ENCODE results near the gene GLB1L2.
"Not testable (repeated sequence)": the region's sequence is repeated elsewhere in the genome, so short reads cannot be mapped to it uniquely, and the experiment has no call there.

The GLB1L2 gene

GRCh38 chr11:134321373-134321772, 10.4 kb upstream of the GLB1L2 start:
- DNase-seq (ENCODE audit: low spot score) = not testable (repeated sequence)

DNA sequence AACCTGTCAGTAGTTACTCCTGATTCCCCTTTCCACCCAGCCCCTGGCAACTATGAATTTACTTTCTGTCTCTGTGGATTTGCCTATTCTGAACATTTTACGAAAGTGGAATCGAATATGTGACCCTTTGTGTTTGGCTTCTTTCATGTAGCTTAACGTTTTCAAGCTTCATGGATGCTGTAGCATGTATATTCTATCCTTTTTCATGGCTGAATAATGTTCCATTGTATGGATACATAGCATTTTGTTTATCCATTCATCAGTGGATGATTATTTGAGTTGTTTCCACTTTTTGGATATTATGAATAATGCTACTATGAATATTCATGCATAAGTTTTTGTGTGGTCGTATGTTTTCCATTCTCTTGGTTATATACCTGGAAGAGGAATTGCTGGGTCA, 9.2 kb upstream of the GLB1L2 start:
- no peak for DNase-seq (ENCODE audit: low spot score)

- no peak for DNase-seq (ENCODE audit: low spot score)
These were observed 3.4 kb upstream of the GLB1L2 start for GRCh38 chr11:134328433-134328832.

DNA sequence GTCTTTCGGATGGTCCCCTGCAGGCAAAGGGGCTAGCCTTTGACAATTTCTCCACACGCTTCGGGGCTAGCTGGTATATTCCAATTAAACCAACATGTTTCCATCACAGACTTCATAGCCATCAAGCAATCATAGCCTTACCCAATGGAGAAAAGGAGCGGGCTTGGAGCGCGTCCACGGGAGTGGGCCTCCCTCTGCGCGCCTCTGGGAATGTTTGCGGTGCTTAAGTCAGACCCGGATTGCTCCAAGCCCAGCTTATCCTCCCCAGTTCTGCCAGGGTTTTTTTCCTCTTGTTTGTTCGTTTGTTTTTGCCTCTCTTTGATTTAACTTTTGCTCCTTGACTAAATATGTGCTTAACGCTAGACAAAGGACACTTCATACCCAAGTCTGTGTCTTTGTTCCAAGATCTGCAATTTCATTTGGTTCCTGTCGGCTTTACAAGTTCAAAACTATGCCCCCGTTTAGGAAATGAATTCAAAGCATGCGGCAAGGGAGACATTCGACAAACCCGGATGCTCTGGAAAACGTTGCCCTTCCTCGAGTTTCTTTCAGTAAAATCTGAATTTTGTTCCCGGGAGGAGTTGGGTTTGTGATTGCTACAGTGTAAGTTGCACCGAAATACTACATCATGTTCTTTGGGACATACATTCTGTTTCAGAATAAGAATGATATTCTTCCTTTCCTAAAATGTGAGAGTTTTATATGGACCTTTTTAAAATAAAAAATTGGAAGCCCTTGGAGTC, 1.0 kb upstream of the GLB1L2 start:
- DNase-seq (ENCODE audit: low spot score) = no peak

- no peak for DNase-seq (ENCODE audit: low spot score)
These were observed 422 bp downstream of the GLB1L2 start for GRCh38 chr11:134332189-134332631.

GRCh38 chr11:134332782-134333181, 994 bp downstream of the GLB1L2 start:
- DNase-seq (ENCODE audit: low spot score) = no peak

- no peak for DNase-seq (ENCODE audit: low spot score)
These were observed 1.5 kb downstream of the GLB1L2 start for GRCh38 chr11:134333312-134333711.

GRCh38 chr11:134333946-134334345, 2.2 kb downstream of the GLB1L2 start:
- no peak for DNase-seq (ENCODE audit: low spot score)

DNA sequence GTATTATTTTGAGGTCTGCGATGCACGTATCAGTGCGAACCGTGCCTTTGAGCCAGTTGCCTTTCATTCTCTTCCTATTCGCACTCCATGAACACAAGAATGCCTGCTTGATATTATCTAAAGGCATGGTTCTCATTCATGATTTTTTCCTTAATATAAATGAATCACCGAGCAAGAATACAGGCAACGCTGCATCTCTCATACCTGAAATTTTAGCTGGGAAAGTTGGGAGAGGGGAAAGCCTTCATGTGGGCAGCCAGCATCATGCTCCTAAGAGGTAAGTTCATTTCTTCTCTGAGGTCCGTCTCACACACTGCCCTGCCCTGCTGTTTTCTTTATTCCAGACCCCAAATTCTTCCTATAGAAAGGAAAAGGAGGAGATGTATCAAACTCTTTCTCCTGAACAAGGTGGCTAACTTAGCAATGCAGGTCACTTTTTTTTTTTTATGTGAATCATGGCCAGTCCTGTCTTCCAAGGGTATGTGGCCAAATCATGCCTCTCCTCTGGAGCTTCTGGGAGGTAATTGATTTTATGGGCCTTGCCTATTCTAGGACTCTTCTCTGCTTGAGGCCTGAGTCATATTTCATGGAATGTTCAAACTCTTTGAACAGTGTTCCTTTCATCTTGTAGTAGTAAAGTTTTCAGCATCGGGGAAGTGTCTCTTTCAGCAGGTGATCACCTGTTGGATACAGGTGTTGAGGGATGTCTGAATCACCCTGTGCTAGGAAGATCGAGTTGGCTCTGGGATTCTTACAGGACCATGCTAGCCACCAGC, 3.2 kb downstream of the GLB1L2 start:
- no peak for DNase-seq (ENCODE audit: low spot score)

DNA sequence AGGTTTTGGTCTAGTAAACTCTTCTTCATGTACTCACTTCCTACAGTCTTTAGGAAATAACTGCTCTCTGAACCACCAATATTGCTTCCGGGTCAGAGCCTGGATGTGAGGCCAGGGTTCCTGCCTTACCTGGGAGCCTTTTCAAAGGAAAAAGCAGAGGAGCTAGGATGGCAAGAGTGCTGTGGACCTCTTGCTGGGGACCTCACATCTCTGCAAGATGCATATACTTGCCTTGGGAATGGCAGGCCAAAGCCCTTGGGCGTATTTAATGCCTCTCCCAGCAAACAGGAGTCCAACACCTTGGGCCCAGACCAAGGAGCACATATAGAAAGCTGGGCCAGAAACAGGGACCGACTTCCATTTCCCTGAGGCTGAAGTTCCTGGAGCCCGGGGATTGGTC, 5.3 kb downstream of the GLB1L2 start:
- DNase-seq (ENCODE audit: low spot score) = no peak

DNA sequence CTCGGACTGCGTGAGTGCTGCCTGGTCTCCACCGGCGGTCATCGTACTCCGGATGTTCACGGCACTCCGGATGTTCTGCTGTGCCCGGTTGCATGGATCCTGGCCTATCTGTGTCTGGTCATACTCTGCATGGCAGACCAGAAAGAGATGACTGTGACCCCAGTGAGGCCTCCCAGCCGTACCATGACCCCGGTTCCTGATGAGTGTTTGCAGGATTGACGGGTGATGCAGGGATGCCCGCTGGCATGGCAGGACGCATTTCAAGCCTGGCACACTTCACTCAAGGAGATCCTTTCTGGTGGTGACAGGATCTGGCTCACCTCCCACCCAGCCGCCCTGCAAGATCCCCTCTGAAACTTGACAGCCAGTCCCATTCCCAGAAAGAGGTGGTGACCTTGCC, 6.3 kb downstream of the GLB1L2 start:
- no peak for DNase-seq (ENCODE audit: low spot score)

DNA sequence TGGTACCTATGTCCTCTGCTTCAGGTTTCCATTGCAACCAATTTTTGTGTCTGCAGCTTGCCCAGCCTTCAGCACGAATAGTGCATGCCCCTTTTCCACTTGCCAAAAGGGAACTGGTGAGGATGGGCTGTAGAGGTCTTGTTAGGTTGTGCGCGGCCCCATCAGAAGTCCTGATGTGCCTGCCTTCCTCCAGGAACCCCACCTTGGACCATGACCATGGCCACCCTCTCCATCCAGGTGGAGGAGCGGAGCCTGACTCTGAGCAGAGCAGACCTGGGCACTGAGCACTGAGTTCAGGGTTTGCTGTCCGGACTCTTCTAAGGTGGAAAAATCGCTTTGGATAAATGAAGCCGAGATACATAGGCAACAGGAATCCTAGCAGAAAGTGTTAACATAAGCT, 6.9 kb downstream of the GLB1L2 start:
- no peak for DNase-seq (ENCODE audit: low spot score)

DNA sequence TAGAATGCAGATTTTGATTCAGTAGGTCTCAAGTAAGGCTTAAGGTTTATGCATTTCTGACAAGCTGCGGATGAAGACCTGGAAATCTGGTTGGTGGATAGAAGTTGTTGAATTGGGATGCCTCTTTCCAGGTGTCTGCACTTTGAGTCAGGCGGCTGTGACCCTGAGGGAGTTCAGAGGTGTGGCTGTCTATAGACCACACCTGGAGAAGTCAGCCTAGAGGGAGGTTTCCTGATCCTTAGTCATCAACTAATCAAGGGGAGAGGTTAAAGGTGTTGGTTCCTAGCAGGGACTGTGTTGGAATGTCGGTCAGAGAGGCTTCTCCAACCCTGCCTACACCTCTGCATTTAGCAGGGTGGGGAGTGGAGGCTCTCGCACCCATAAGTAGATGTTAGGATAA, 8.0 kb downstream of the GLB1L2 start:
- DNase-seq (ENCODE audit: low spot score) = no peak

- no peak for DNase-seq (ENCODE audit: low spot score)
These were observed 8.7 kb downstream of the GLB1L2 start for GRCh38 chr11:134340354-134340964.

DNA sequence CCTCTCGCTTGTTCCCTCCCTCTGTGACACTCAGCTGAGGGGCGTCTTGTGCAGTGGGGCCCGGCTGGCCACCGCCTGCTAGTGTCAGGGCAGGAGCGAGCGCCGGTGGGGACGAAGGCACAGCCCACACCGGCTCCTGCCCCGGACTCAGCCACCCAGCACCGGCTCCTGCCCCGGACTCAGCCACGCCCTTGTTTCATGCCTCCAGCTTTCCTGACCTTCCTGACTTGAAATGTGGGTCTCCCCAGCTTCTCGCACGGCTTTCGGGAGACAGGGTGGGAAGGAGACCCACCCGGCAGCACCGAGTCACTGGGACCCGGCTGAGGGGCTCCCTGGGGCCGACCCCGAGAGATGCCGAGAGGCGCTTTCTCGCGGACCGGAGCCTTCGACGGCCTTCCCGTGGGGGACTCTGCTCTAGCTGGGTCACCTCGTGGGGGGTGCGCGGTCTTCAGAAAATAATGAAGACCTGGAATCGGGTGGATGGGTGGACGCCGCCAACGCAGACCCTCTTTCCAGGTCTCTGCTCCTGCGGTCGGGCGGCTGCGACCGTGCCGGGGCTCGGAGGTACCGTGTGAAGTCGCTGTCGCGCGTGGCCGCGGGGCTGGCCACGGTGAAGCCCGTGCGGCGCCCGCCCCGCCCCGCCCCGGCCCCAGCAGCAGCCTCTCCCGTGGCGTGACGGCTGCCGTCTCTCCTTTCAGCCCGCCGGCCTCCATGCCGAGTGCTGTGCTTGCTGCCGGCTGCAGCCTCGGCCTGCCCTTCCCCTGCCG, 10.2 kb downstream of the GLB1L2 start:
- DNase-seq (ENCODE audit: low spot score) = no peak

GRCh38 chr11:134342572-134343340, 11.0 kb downstream of the GLB1L2 start:
- no peak for DNase-seq (ENCODE audit: low spot score)

DNA sequence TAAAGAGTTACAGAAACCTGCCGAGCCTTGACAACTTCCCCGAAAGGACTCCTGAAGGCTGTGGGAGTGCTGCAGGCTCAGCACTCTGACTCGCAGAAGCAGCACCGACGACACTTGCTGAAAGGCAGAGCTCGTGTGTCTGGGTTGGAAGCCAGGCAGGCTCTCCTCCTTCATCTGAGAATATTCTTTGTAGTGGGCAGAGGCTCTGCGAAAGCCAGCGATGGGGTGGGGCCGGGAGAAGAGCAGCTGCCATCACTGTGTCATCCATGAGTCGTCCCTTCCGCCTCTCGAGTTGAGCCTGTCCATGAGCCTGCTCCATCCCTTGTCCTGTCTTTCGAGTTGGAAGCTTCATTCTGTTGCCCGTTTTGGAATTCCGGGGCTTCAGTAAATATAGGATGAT, 11.9 kb downstream of the GLB1L2 start:
- DNase-seq (ENCODE audit: low spot score) = no peak

- DNase-seq (ENCODE audit: low spot score) = not testable (repeated sequence)
These were observed 12.9 kb downstream of the GLB1L2 start for GRCh38 chr11:134344497-134345236.

- no peak for DNase-seq (ENCODE audit: low spot score)
These were observed 13.4 kb downstream of the GLB1L2 start for GRCh38 chr11:134345237-134345550.

Data from SK-N-DZ (cell line).